Spleen (tissue), 11 donors: ENCODE results near the gene DTNA. TPM values are rescaled to one million over a fixed set of nuclear protein-coding genes. Genes with fewer than 3 reads are reported as not detected.
"Not testable (repeated sequence)": the region's sequence is repeated elsewhere in the genome, so short reads cannot be mapped to it uniquely, and the experiment has no call there.

ENCODE experiments used
- DNase-seq: peaks from one replicate; pipeline ENCODE4 v3.0.0-alpha.2; 2020
- H3K27ac ChIP-seq, 8 donors: fragments of 200-600 bp; sonication (generic) in 7 of 8; 1 replicate in 4 of 8; 2 replicates in 4 of 8; pipeline versions ENCODE4 v1.5.0 to v1.8.0; 2016 to 2021; ENCODE audit warnings: inconsistent platforms in 4 of 8, mild to moderate bottlenecking in 4 of 8, moderate library complexity in 1 of 8
- H3K27me3 ChIP-seq, 7 donors: fragments of 200-600 bp; sonication (generic) in 6 of 7; replicated peaks in 1 of 7; 1 replicate in 4 of 7; 2 replicates in 3 of 7; pipeline versions ENCODE4 v1.5.0 to v1.8.0; 2016 to 2021; ENCODE audit warnings: inconsistent platforms in 3 of 7, mild to moderate bottlenecking in 1 of 7
- H3K36me3 ChIP-seq, 6 donors: fragments of 200-600 bp; sonication (generic) in 5 of 6; 1 replicate in 4 of 6; 2 replicates in 2 of 6; pipeline versions ENCODE4 v1.5.0 to v1.8.0; 2016 to 2021; ENCODE audit warnings: inconsistent platforms in 2 of 6
- H3K4me1 ChIP-seq, 6 donors: fragments of 200-600 bp; sonication (generic) in 5 of 6; 1 replicate in 3 of 6; 2 replicates in 3 of 6; pipeline versions ENCODE4 v1.5.0 to v1.8.0; 2016 to 2021; ENCODE audit warnings: inconsistent platforms in 3 of 6
- H3K4me3 ChIP-seq, 8 donors: fragments of 200-600 bp; sonication (generic) in 7 of 8; 1 replicate in 4 of 8; 2 replicates in 4 of 8; pipeline versions ENCODE4 v1.5.0 to v1.8.0; 2016 to 2021; ENCODE audit warnings: inconsistent platforms in 4 of 8, mild to moderate bottlenecking in 4 of 8, moderate library complexity in 2 of 8
- H3K9me3 ChIP-seq, 8 donors: fragments of 200-600 bp; sonication (generic) in 7 of 8; 1 replicate in 4 of 8; 2 replicates in 4 of 8; pipeline versions ENCODE4 v1.5.0 to v1.8.0; 2016 to 2021; ENCODE audit warnings: inconsistent platforms in 4 of 8
- CTCF ChIP-seq, 11 experiments: fragments of 200-600 bp in 7 of 11; fragments of 450-650 bp in 4 of 11; sonication (generic) in 4 of 11; IDR thresholded peaks in 8 of 11; conservative IDR thresholded peaks in 3 of 11; 1 replicate in 7 of 11; 2 replicates in 4 of 11; pipeline versions ENCODE4 v1.4.0 to v1.8.0; 2016 to 2021; ENCODE audit warnings: antibody characterized with exemption in 11 of 11, inconsistent platforms in 4 of 11, mild to moderate bottlenecking in 1 of 11
- POLR2A ChIP-seq, 3 donors: fragments of 450-650 bp; IDR thresholded peaks; one replicate each; pipeline ENCODE4 v1.5.1; 2017; ENCODE audit warnings: antibody characterized with exemption in 3 of 3, mild to moderate bottlenecking in 1 of 3
- POLR2AphosphoS5 ChIP-seq, 3 donors: sonication (generic); formaldehyde crosslinking; IDR thresholded peaks; one replicate each; pipeline ENCODE4 v1.5.1; 2017; ENCODE audit warnings: antibody characterized with exemption in 3 of 3
- WGBS, 5 donors: extraction: QIAGEN DNeasy Blood & Tissue Kit in 3 of 5; methylation state at CpG; one replicate each; pipeline versions ENCODE4 v1.1.5 to v1.1.7; 2013 to 2018; 5-methylcytosine and 5-hydroxymethylcytosine counted together
- intact Hi-C: fragments of 100-400 bp; cut with DNase I; formaldehyde crosslinking; loops from one replicate; pipeline ENCODE4 v1.15.0; 2023; ENCODE audit warnings: low total_unique reads
- polyA plus RNA-seq, 3 donors: library from polyadenylated mRNA; stranded (reverse); fragments of 200-250 nt; gene quantifications; one replicate each; pipeline ENCODE4 v1.2.1, GENCODE V29; 2013
- total RNA-seq, 7 donors: library from RNA; depleted of rRNA in 3 of 7; stranded (reverse); fragments of >200 nt in 3 of 7; fragmentation: NEBNext Ultra II Directional in 4 of 7; extraction: Animal tissue kit (Norgen Biotek cat#: 25700) in 4 of 7; gene quantifications; one replicate each; pipeline versions ENCODE4 v1.1.0 to v1.2.1, GENCODE V29; 2016 to 2021
- donor health status: healthy with polysubstance abuse.
- donor health status: DM: no; HTN: no; CAD: no; lungs with moderate emphysema.
- donor health status: DM: no; HTN: no; CAD: no.
- donor health status: Bipolar disorder and iron deficiency.
- donor health status: healthy.
- donor health status: DM: no; HTN: no; CAD: no.
- donor health status: DM: yes; HTN: yes; CAD: no.

The DTNA gene
- total and polyA plus RNA-seq, 10 donors = 3.0 to 29.2 (median 14.2) TPM

GRCh38 chr18:34709104-34709503 is 994 bp upstream of the DTNA start:
- DNase-seq = no peak
- TF ChIP-seq CTCF (IDR thresholded peaks at IDR 0.05 in 8 of 11, conservative IDR thresholded peaks at IDR 0.05 in 3 of 11) (no peak), POLR2A (IDR thresholded peaks at IDR 0.05) (no peak), POLR2AphosphoS5 (IDR thresholded peaks at IDR 0.05) (no peak)
- intact Hi-C loops = no loop called here

GRCh38 chr18:34710458-34710914 is 388 bp downstream of the DTNA start:
- 58 to 68% (median 64%) methylated on average over 6 of the region's 6 CpGs for WGBS, 5 donors
- no peak overlapping the region for H3K27ac ChIP-seq
- H3K4me1 ChIP-seq = peaks cover 0 to 18% (median 0%) of the 10 kb centered on the region in 6 donors
- H3K4me3 ChIP-seq = no peak overlapping the region
- H3K36me3 ChIP-seq = no peaks in the 10 kb centered on the region
- TF ChIP-seq POLR2AphosphoS5 (IDR thresholded peaks at IDR 0.05) = no peak
- TF ChIP-seq POLR2A (IDR thresholded peaks at IDR 0.05) = no peak
- TF ChIP-seq CTCF (IDR thresholded peaks at IDR 0.05 in 8 of 11, conservative IDR thresholded peaks at IDR 0.05 in 3 of 11) = no peak
- no peak for DNase-seq
- H3K27me3 ChIP-seq = no peaks in the 10 kb centered on the region
- intact Hi-C loops = no loop called here
- H3K9me3 ChIP-seq = peaks cover 0 to 3% (median 0%) of the 10 kb centered on the region in 8 donors

More at GRCh38 chr18:34709104-34709503, 994 bp upstream of the DTNA start:
- WGBS, 5 donors = 54 to 78% (median 60%) methylated on average over 3 of the region's 3 CpGs
- H3K27me3 ChIP-seq = no peaks in the 10 kb centered on the region
- H3K27ac ChIP-seq = no peak overlapping the region
- no peak overlapping the region for H3K4me3 ChIP-seq
- H3K9me3 ChIP-seq = no peaks in the 10 kb centered on the region
- no peaks in the 10 kb centered on the region for H3K36me3 ChIP-seq
- H3K4me1 ChIP-seq = peaks cover 0 to 18% (median 0%) of the 10 kb centered on the region in 6 donors

GRCh38 chr18:34710934-34711333 is 836 bp downstream of the DTNA start:
- H3K4me1 ChIP-seq = peaks cover 0 to 18% (median 0%) of the 10 kb centered on the region in 6 donors
- 87 to 96% (median 92%) methylated on average over 5 of the region's 5 CpGs for WGBS, 5 donors
- intact Hi-C loops = no loop called here
- H3K27ac ChIP-seq = no peak overlapping the region
- H3K4me3 ChIP-seq = no peak overlapping the region
- no peak for TF ChIP-seq POLR2A (IDR thresholded peaks at IDR 0.05)
- no peak for TF ChIP-seq CTCF (IDR thresholded peaks at IDR 0.05 in 8 of 11, conservative IDR thresholded peaks at IDR 0.05 in 3 of 11)
- no peak for TF ChIP-seq POLR2AphosphoS5 (IDR thresholded peaks at IDR 0.05)
- peaks cover 0 to 3% (median 0%) of the 10 kb centered on the region in 8 donors for H3K9me3 ChIP-seq
- no peaks in the 10 kb centered on the region for H3K36me3 ChIP-seq
- H3K27me3 ChIP-seq = no peaks in the 10 kb centered on the region
- DNase-seq = no peak

GRCh38 chr18:34716111-34716510 is 6.0 kb downstream of the DTNA start:
- WGBS, 5 donors = 92 to 95% (median 92%) methylated on average over 14 of the region's 14 CpGs
- H3K36me3 ChIP-seq, H3K4me3 ChIP-seq, H3K9me3 ChIP-seq, H3K4me1 ChIP-seq, intact Hi-C loops, DNase-seq, H3K27me3 ChIP-seq, H3K27ac ChIP-seq: not testable (repeated sequence)

- peaks cover 0 to 3% (median 0%) of the 10 kb centered on the region in 8 donors for H3K9me3 ChIP-seq
- 73 to 81% (median 76%) methylated on average over 1 of the region's 1 CpG for WGBS, 5 donors
- H3K36me3 ChIP-seq = no peaks in the 10 kb centered on the region
- no peaks in the 10 kb centered on the region for H3K27me3 ChIP-seq
- TF ChIP-seq POLR2AphosphoS5 (IDR thresholded peaks at IDR 0.05) (no peak), POLR2A (IDR thresholded peaks at IDR 0.05) (no peak), CTCF (IDR thresholded peaks at IDR 0.05 in 8 of 11, conservative IDR thresholded peaks at IDR 0.05 in 3 of 11) (no peak)
- H3K4me3 ChIP-seq = no peak overlapping the region
- intact Hi-C loops = no loop called here
- DNase-seq = no peak
- no peaks in the 10 kb centered on the region for H3K4me1 ChIP-seq
- H3K27ac ChIP-seq = no peak overlapping the region
Observed at GRCh38 chr18:34718610-34719009, 8.5 kb downstream of the DTNA start.
